Loucy (cell line): ENCODE results near the gene LPIN1.
"Not testable (repeated sequence)": the region's sequence is repeated elsewhere in the genome, so short reads cannot be mapped to it uniquely, and the experiment has no call there.

ENCODE experiments used
- H2AFZ ChIP-seq: fragments of 200-600 bp; sonication (generic); 2 replicates; pipeline ENCODE4 v1.6.0; 2016; ENCODE audit warnings: antibody characterized with exemption, mild to moderate bottlenecking, low read length, moderate library complexity
- H3F3A ChIP-seq: fragments of 200-600 bp; 2 replicates; pipeline ENCODE4 v1.6.0; 2016; ENCODE audit warnings: antibody characterized with exemption, low read depth, mild to moderate bottlenecking
- H3K27me3 ChIP-seq: fragments of 200-600 bp; sonication (generic); 2 replicates; pipeline ENCODE4 v1.6.1; 2014; ENCODE audit warnings: low read length, mild to moderate bottlenecking; ENCODE audit not compliant: insufficient read depth, poor library complexity, severe bottlenecking
- H3K36me3 ChIP-seq: fragments of 200-600 bp; sonication (generic); 2 replicates; pipeline ENCODE4 v1.6.1; 2016; ENCODE audit warnings: low read length; ENCODE audit not compliant: insufficient read depth
- H3K4me1 ChIP-seq: fragments of 200-600 bp; sonication (generic); 2 replicates; pipeline ENCODE4 v1.5.1; 2014; ENCODE audit warnings: low read length, mild to moderate bottlenecking; ENCODE audit not compliant: insufficient read depth, poor library complexity, severe bottlenecking
- H3K4me2 ChIP-seq: fragments of 200-600 bp; sonication (generic); 2 replicates; pipeline ENCODE4 v1.6.0; 2014; ENCODE audit warnings: antibody characterized with exemption, low read length, low read depth, mild to moderate bottlenecking; ENCODE audit not compliant: poor library complexity, severe bottlenecking
- H3K4me3 ChIP-seq: fragments of 200-600 bp; sonication (generic); 2 replicates; pipeline ENCODE4 v1.5.1; 2014; ENCODE audit warnings: low read length, mild to moderate bottlenecking, mixed read lengths; ENCODE audit not compliant: poor library complexity, severe bottlenecking
- H3K79me2 ChIP-seq: fragments of 200-600 bp; sonication (generic); 2 replicates; pipeline ENCODE4 v1.6.1; 2014; ENCODE audit warnings: low read length; ENCODE audit not compliant: insufficient read depth
- H3K9ac ChIP-seq: fragments of 200-600 bp; sonication (generic); 2 replicates; pipeline ENCODE4 v1.6.0; 2014; ENCODE audit warnings: mild to moderate bottlenecking, low read depth, low read length, moderate library complexity; ENCODE audit not compliant: poor library complexity, severe bottlenecking
- H3K9me2 ChIP-seq: fragments of 200-600 bp; sonication (generic); replicated peaks from 2 replicates; pipeline ENCODE4 v1.6.1; 2016; ENCODE audit warnings: low read depth, low read length, mixed read lengths
- H3K9me3 ChIP-seq: fragments of 200-600 bp; sonication (generic); 2 replicates; pipeline ENCODE4 v1.6.1; 2014; ENCODE audit warnings: mild to moderate bottlenecking, antibody characterized with exemption, low read length, low read depth; ENCODE audit not compliant: insufficient read depth
- H4K20me1 ChIP-seq: fragments of 200-600 bp; sonication (generic); 2 replicates; pipeline ENCODE4 v1.6.0; 2014; ENCODE audit warnings: antibody characterized with exemption, low read length, mild to moderate bottlenecking; ENCODE audit not compliant: insufficient read depth, poor library complexity, severe bottlenecking
- CTCF ChIP-seq: fragments of 200-600 bp; sonication (generic); conservative IDR thresholded peaks from 2 replicates; pipeline ENCODE4 v1.5.1; 2014; ENCODE audit warnings: mild to moderate bottlenecking, antibody characterized with exemption, low read length
- EZH2phosphoT487 ChIP-seq: fragments of 200-600 bp; IDR thresholded peaks from 2 replicates; pipeline ENCODE4 v1.6.1; 2018; ENCODE audit warnings: antibody characterized with exemption, mild to moderate bottlenecking, moderate library complexity, borderline replicate concordance

The LPIN1 gene

DNA sequence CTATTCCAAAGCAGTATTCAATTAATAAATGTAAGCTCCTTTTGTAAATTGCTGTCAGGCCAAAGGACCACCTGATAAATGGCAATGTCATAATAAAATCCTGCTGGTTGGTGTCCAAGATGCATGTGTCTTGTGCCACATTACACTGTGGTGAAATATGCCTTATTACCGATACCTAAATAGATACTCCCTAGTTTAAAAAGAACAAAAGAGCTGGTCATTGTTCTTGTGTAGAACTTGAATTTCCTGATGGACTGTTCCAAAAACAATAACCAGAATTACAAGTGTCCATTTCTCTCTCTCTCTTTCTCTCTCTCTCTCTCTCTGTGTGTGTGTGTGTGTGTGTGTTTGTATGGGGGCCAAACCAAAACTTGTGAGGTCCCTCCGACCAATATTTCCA lies 13.8 kb upstream of the LPIN1 start:
- no peak for TF ChIP-seq EZH2phosphoT487
- no peak for TF ChIP-seq CTCF
- Histone ChIP-seq H3K4me3 (no peak overlapping the region), H3K27me3 (no peaks in the 10 kb centered on the region)

GRCh38 chr2:11737852-11738251 lies 8.6 kb upstream of the LPIN1 start:
- not testable (repeated sequence) for H2AFZ ChIP-seq, H3K9me3 ChIP-seq, H3K27me3 ChIP-seq, H3K36me3 ChIP-seq, H3K9ac ChIP-seq, H3K4me2 ChIP-seq, H4K20me1 ChIP-seq, H3K9me2 ChIP-seq, H3F3A ChIP-seq, H3K4me3 ChIP-seq, H3K79me2 ChIP-seq
- H3K4me1 ChIP-seq: peaks cover 24% of the 10 kb centered on the region

More for the DNA sequence above, 13.8 kb upstream of the LPIN1 start:
- Histone ChIP-seq H3K9me2 (no peaks in the 10 kb centered on the region), H3K9me3 (no peaks in the 10 kb centered on the region), H4K20me1 (no peaks in the 10 kb centered on the region), H2AFZ (no peak overlapping the region), H3K36me3 (no peaks in the 10 kb centered on the region), H3K79me2 (no peaks in the 10 kb centered on the region), H3K4me2 (no peak overlapping the region), H3K9ac (no peak overlapping the region), H3F3A (no peaks in the 10 kb centered on the region), H3K4me1 (peaks cover 32% of the 10 kb centered on the region)

DNA sequence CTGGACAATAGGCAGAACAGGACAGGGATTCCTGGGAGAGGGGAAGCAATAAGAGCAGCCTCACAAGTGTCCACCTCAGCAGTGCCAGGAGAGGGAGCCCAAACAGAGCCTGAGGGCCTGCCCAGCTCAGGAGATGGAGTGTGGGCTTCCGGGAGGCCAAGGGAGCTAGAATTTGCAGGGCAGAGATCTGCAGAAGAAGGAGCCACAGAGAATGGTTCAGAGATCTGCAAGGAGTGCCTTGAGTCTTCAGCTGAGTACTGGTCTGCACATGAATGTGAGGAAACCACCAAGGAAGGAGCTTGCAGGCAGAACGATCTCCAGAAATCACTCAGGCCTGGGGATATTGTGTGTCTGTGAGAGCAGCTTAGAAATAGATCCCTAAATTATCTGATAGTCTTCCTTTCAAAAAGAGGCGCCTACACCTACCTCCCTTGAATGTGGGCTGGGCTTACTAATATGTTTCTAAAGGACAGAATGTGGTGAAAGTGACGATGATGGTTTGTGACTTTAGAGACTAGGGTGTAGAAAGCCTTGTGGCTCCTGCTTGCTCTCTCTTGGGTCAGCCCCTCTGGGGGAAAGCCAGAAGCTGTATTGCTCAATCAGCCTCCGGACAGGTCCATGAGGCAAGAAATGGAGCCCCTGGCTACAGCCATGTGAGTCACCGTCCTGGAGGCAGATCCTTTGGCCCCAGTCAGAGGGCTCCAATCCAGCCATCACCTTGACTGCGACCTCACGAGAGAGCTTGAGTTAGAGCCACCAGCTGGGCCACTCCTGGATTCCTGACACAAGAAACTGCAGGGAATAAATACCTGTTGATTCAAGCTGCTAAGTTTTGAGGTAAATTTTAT lies 7.6 kb upstream of the LPIN1 start:
- Histone ChIP-seq H3F3A (no peaks in the 10 kb centered on the region), H3K4me3 (no peak overlapping the region), H3K79me2 (no peaks in the 10 kb centered on the region), H3K9ac (no peak overlapping the region), H4K20me1 (no peaks in the 10 kb centered on the region), H3K4me1 (peaks cover 27% of the 10 kb centered on the region), H3K4me2 (no peak overlapping the region), H3K9me3 (no peaks in the 10 kb centered on the region), H3K36me3 (no peaks in the 10 kb centered on the region), H3K27me3 (no peaks in the 10 kb centered on the region), H2AFZ (peak overlapping the region; percentile 47), H3K9me2 (no peaks in the 10 kb centered on the region)
- TF ChIP-seq CTCF: peak; percentile 69
- no peak for TF ChIP-seq EZH2phosphoT487

- H3K9me3 ChIP-seq: no peaks in the 10 kb centered on the region
- peaks cover 39% of the 10 kb centered on the region for H3K4me1 ChIP-seq
- H3K4me2 ChIP-seq: no peak overlapping the region
- H3K79me2 ChIP-seq: no peaks in the 10 kb centered on the region
- no peaks in the 10 kb centered on the region for H3K36me3 ChIP-seq
- no peaks in the 10 kb centered on the region for H3F3A ChIP-seq
- no peaks in the 10 kb centered on the region for H3K9me2 ChIP-seq
- H4K20me1 ChIP-seq: no peaks in the 10 kb centered on the region
- H2AFZ ChIP-seq: no peak overlapping the region
- no peak overlapping the region for H3K9ac ChIP-seq
- H3K27me3 ChIP-seq: no peaks in the 10 kb centered on the region
- TF ChIP-seq EZH2phosphoT487 (no peak), CTCF (no peak)
- H3K4me3 ChIP-seq: no peak overlapping the region
Measured at GRCh38 chr2:11740723-11741122, 5.7 kb upstream of the LPIN1 start.
